ENCODE results near the gene H3-3A. TPM values are rescaled to one million over a fixed set of nuclear protein-coding genes. Genes with fewer than 3 reads are reported as not detected.

H3-3A gene
- total RNA-seq, 1 experiment from 2014 or later = 635 TPM

DNA sequence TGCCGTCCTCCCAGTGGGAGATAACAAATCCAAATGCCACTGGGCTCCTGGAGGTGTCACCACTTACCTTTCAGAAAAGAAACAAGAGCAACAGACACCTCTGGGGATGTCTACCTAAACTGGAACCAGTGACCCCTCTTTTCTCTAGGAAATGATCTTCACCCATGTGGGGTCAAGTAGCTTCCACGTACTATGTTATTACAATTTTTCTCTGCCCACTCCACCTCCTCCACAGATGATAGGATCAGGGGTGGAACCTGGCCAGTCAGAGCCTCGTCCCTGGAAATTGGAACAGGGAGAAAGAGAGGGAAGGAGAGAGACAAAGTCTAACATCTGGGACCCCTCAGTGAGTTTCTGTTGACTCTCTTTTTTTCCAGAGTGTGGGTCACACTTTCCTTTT lies 50.1 kb downstream of the H3-3A start:
- Mint-ChIP-seq H3K9me3 (ENCODE audit: unreplicated experiment) (no peaks in the 10 kb centered on the region), H3K4me3 (ENCODE audit: unreplicated experiment) (no peak overlapping the region), H3K27me3 (ENCODE audit: insufficient read depth, unreplicated experiment) (no peaks in the 10 kb centered on the region), H3K36me3 (ENCODE audit: insufficient read depth, unreplicated experiment) (no peaks in the 10 kb centered on the region), H3K4me1 (ENCODE audit: insufficient read depth, unreplicated experiment) (peaks cover 18% of the 10 kb centered on the region), H3K27ac (ENCODE audit: low read depth, unreplicated experiment) (no peak overlapping the region)
- BruUV-seq (replicated peaks) = no TSS peak
- intact Hi-C loops (cut with micrococcal nuclease) = no loop called here
- TF ChIP-seq, protein P1, sequence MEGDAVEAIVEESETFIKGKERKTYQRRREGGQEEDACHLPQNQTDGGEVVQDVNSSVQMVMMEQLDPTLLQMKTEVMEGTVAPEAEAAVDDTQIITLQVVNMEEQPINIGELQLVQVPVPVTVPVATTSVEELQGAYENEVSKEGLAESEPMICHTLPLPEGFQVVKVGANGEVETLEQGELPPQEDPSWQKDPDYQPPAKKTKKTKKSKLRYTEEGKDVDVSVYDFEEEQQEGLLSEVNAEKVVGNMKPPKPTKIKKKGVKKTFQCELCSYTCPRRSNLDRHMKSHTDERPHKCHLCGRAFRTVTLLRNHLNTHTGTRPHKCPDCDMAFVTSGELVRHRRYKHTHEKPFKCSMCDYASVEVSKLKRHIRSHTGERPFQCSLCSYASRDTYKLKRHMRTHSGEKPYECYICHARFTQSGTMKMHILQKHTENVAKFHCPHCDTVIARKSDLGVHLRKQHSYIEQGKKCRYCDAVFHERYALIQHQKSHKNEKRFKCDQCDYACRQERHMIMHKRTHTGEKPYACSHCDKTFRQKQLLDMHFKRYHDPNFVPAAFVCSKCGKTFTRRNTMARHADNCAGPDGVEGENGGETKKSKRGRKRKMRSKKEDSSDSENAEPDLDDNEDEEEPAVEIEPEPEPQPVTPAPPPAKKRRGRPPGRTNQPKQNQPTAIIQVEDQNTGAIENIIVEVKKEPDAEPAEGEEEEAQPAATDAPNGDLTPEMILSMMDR (IDR thresholded peaks at IDR 0.05; ENCODE audit: unreplicated experiment) = no peak
- no peak for DNase-seq (ENCODE audit: unreplicated experiment)
- ChIA-PET CTCF (interaction anchor here (1.3 to 6.5 kb wide), 5 partner anchors 7 to 294 kb away, joined by 4 to 75 read pairs (median 29); no protein-coding TSS in a partner anchor), POLR2A (interaction anchor here (0.5 to 6.7 kb wide), 7 partner anchors 8 to 143 kb away, joined by 3 to 129 read pairs (median 94); partner anchors contain the start of gene H3-3A)

DNA sequence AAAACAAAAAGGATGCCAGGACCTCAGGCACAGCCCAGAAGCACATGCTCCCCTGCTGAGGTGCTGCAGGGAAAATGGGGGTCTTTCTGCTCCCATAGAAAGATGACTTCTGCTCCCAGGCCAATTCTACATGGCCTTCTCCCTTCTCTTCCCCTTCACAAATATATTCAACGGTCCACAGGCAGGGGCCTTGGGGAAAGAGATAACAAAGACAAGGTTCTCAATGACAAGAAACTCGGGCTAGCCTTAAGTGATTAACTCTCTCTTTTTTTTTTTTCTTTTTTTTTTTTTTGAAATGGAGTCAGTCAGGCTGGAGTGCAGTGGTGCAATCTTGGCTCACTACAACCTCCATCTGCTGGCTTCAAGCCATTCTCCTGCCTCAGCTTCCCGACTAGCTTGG lies 54.2 kb downstream of the H3-3A start:
- ChIA-PET CTCF (interaction anchor here (0.7 to 6.3 kb wide), 4 partner anchors 9 to 259 kb away, joined by 3 to 131 read pairs (median 8); no protein-coding TSS in a partner anchor), POLR2A (interaction anchor here (0.7 to 5.4 kb wide), 6 partner anchors 12 to 69 kb away, joined by 3 to 54 read pairs (median 3); partner anchors contain the start of gene H3-3A)
- no peak overlapping the region for H3K27ac Mint-ChIP-seq (ENCODE audit: low read depth, unreplicated experiment)
- no peaks in the 10 kb centered on the region for H3K9me3 Mint-ChIP-seq (ENCODE audit: unreplicated experiment)
- intact Hi-C loops (cut with micrococcal nuclease) = no loop called here
- H3K36me3 Mint-ChIP-seq (ENCODE audit: insufficient read depth, unreplicated experiment) = peaks cover 5% of the 10 kb centered on the region
- BruUV-seq (replicated peaks) = no TSS peak
- no peaks in the 10 kb centered on the region for H3K27me3 Mint-ChIP-seq (ENCODE audit: insufficient read depth, unreplicated experiment)
- H3K4me3 Mint-ChIP-seq (ENCODE audit: unreplicated experiment) = no peak overlapping the region
- TF ChIP-seq, protein P1 (IDR thresholded peaks at IDR 0.05; ENCODE audit: unreplicated experiment) = no peak
- no peaks in the 10 kb centered on the region for H3K4me1 Mint-ChIP-seq (ENCODE audit: insufficient read depth, unreplicated experiment)
- no peak for DNase-seq (ENCODE audit: unreplicated experiment)

DNA sequence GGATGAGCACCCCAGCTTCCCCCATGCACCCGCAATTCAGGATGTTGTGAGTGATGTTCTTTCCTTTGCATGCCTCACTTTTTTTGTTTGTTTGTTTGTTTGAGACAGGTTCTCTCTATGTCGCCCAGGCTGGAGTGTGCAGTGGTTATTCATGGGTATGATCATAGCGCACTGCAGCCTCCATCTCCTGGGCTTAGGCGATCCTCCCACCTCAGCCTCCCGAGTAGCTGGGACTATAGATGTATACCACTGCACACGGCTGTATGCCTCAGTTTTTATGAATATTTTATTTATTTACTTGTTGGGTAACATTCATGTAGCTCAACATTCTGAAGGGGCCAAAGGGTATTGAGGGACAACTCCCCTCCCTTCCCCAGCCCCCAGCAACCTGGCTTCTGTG lies 54.8 kb downstream of the H3-3A start:
- intact Hi-C loops (cut with micrococcal nuclease) = no loop called here
- Mint-ChIP-seq H3K27me3 (ENCODE audit: insufficient read depth, unreplicated experiment) (no peaks in the 10 kb centered on the region), H3K4me3 (ENCODE audit: unreplicated experiment) (no peak overlapping the region), H3K27ac (ENCODE audit: low read depth, unreplicated experiment) (no peak overlapping the region), H3K36me3 (ENCODE audit: insufficient read depth, unreplicated experiment) (peaks cover 5% of the 10 kb centered on the region), H3K4me1 (ENCODE audit: insufficient read depth, unreplicated experiment) (no peaks in the 10 kb centered on the region), H3K9me3 (ENCODE audit: unreplicated experiment) (no peaks in the 10 kb centered on the region)
- DNase-seq (ENCODE audit: unreplicated experiment) = no peak
- ChIA-PET CTCF (interaction anchor here (0.5 to 6.3 kb wide), 7 partner anchors 7 to 1182 kb away, joined by 3 to 131 read pairs (median 5); no protein-coding TSS in a partner anchor), POLR2A (interaction anchor here (0.7 to 5.4 kb wide), 5 partner anchors 11 to 55 kb away, joined by 3 to 54 read pairs (median 3); partner anchors contain the start of gene H3-3A)
- TF ChIP-seq, protein P1 (IDR thresholded peaks at IDR 0.05; ENCODE audit: unreplicated experiment) = no peak
- no TSS peak for BruUV-seq (replicated peaks)

DNA sequence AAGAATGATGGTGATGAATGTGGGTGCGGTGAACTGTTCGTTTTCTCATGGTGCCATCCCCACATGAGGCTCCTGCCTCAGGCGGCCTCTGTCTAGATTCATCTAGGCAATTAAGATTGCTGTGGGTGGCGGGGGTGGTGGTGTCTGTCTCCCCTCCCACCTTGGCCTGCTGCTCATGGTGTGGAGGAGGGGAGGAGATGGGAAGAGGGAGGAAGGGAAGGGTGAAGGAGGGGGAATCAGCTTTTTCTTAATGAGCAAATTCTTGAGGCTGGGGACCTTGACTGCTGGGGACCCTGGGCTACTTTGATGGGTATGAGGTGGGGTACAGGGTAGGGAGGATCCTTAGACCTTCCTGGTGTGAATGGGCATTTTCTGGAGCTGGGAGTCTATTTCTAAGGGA lies 55.8 kb downstream of the H3-3A start:
- CTCF ChIA-PET = interaction anchor here (0.7 to 6.3 kb wide), 8 partner anchors 8 to 644 kb away, joined by 3 to 131 read pairs (median 4); no protein-coding TSS in a partner anchor

More for the DNA sequence above, 55.8 kb downstream of the H3-3A start:
- TF ChIP-seq, protein P1 (IDR thresholded peaks at IDR 0.05; ENCODE audit: unreplicated experiment) = no peak
- intact Hi-C loops (cut with micrococcal nuclease) = no loop called here
- BruUV-seq (replicated peaks) = no TSS peak
- no peak overlapping the region for H3K27ac Mint-ChIP-seq (ENCODE audit: low read depth, unreplicated experiment)
- peaks cover 5% of the 10 kb centered on the region for H3K36me3 Mint-ChIP-seq (ENCODE audit: insufficient read depth, unreplicated experiment)
- DNase-seq (ENCODE audit: unreplicated experiment) = no peak
- no peak overlapping the region for H3K4me3 Mint-ChIP-seq (ENCODE audit: unreplicated experiment)
- H3K9me3 Mint-ChIP-seq (ENCODE audit: unreplicated experiment) = no peaks in the 10 kb centered on the region
- POLR2A ChIA-PET = interaction anchor here (0.7 to 5.4 kb wide), 5 partner anchors 8 to 56 kb away, joined by 4 to 54 read pairs (median 15); partner anchors contain the start of gene H3-3A
- peaks cover 8% of the 10 kb centered on the region for H3K4me1 Mint-ChIP-seq (ENCODE audit: insufficient read depth, unreplicated experiment)
- no peaks in the 10 kb centered on the region for H3K27me3 Mint-ChIP-seq (ENCODE audit: insufficient read depth, unreplicated experiment)
